ENCODE data around the gene ST6GALNAC4.
A peak's percentile ranks its signal among the peaks of the same experiment; 100 is the strongest.

ST6GALNAC4 gene

GRCh38 chr9:127916720-127917581 lies at the start of gene ST6GALNAC4:
Gene ST6GALNAC4, minus strand, starts transcription at chr9:127917041. Its CDS starts 622 bp downstream, at chr9:127916419.
- peak; percentile 94 for DNase-seq

GRCh38 chr9:127965953-127966352 lies 49.1 kb upstream of the ST6GALNAC4 start:
- DNase-seq = peak; percentile 63

- DNase-seq = peak; percentile 92
Measured at GRCh38 chr9:127963359-127964064, 46.7 kb upstream of the ST6GALNAC4 start.

- DNase-seq = no peak
Measured at GRCh38 chr9:127963041-127963358, 46.2 kb upstream of the ST6GALNAC4 start.

- DNase-seq = no peak
Measured at GRCh38 chr9:127962278-127962677, 45.4 kb upstream of the ST6GALNAC4 start.

GRCh38 chr9:127961613-127962155 lies 44.8 kb upstream of the ST6GALNAC4 start:
- no peak for DNase-seq

- no peak for DNase-seq
Measured at GRCh38 chr9:127961155-127961490, 44.3 kb upstream of the ST6GALNAC4 start.

- DNase-seq = peak; percentile 92
Measured at GRCh38 chr9:127960410-127961154, 43.7 kb upstream of the ST6GALNAC4 start.

- peak; percentile 55 for DNase-seq
Measured at GRCh38 chr9:127959841-127960409, 43.1 kb upstream of the ST6GALNAC4 start.

- DNase-seq = no peak
Measured at GRCh38 chr9:127959398-127959797, 42.6 kb upstream of the ST6GALNAC4 start.

- DNase-seq = no peak
Measured at GRCh38 chr9:127958728-127959127, 41.9 kb upstream of the ST6GALNAC4 start.

GRCh38 chr9:127955294-127956015 lies 38.6 kb upstream of the ST6GALNAC4 start:
- peak; percentile 99 for DNase-seq

GRCh38 chr9:127954831-127955293 lies 38.0 kb upstream of the ST6GALNAC4 start:
- DNase-seq = peak; percentile 61

GRCh38 chr9:127953768-127954505 lies 37.1 kb upstream of the ST6GALNAC4 start:
- peak; percentile 69 for DNase-seq

- DNase-seq = no peak
Measured at GRCh38 chr9:127953154-127953553, 36.3 kb upstream of the ST6GALNAC4 start.

GRCh38 chr9:127950513-127951289 lies 33.9 kb upstream of the ST6GALNAC4 start:
- no peak for DNase-seq

GRCh38 chr9:127949827-127950512 lies 33.1 kb upstream of the ST6GALNAC4 start:
- DNase-seq = no peak

- DNase-seq = peak; percentile 71
Measured at GRCh38 chr9:127947841-127948710, 31.2 kb upstream of the ST6GALNAC4 start.

GRCh38 chr9:127946728-127947127 lies 29.9 kb upstream of the ST6GALNAC4 start:
- DNase-seq = no peak
